ENCODE results near the gene KREMEN2. TPM values are rescaled to one million over a fixed set of nuclear protein-coding genes. Genes with fewer than 3 reads are reported as not detected.
A peak's percentile ranks its signal among the peaks of the same experiment; 100 is the strongest.

KREMEN2 gene
- total RNA-seq, 2 donors from 2014 or later: 5.0 to 8.4 TPM

- WGBS, 2 experiments (ENCODE audit: insufficient coverage in 1 of 2, insufficient read length in 1 of 2): 90 to 92% methylated on average over 8 to 16 of the region's 16 CpGs
- Mint-ChIP-seq H3K27ac (no peak overlapping the region), H3K27me3 (ENCODE audit: insufficient read depth) (no peaks in the 10 kb centered on the region), H3K4me3 (no peak overlapping the region), H3K36me3 (ENCODE audit: low read depth) (peaks cover 16% of the 10 kb centered on the region), H3K4me1 (peaks cover 9% of the 10 kb centered on the region), H3K9me3 (peaks cover 9% of the 10 kb centered on the region)
- Histone ChIP-seq H3K9ac (ENCODE audit: extremely low read depth, low read length, poor library complexity, severe bottlenecking) (no peak overlapping the region), H3K27ac (ENCODE audit: low read depth, low read length) (no peak overlapping the region), H3K36me3 (ENCODE audit: control insufficient read depth, insufficient read depth, low read length) (peaks cover 4% of the 10 kb centered on the region), H3K9me3 (ENCODE audit: control insufficient read depth, low read length) (no peaks in the 10 kb centered on the region), H3K4me3 (ENCODE audit: low read length) (no peak overlapping the region), H3K4me1 (ENCODE audit: control insufficient read depth, insufficient read depth, low read length) (peaks cover 8% of the 10 kb centered on the region), H3K27me3 (ENCODE audit: control insufficient read depth, insufficient read depth, low read length, poor library complexity, severe bottlenecking) (no peaks in the 10 kb centered on the region)
- TF ChIP-seq CTCF (conservative IDR thresholded peaks at IDR 0.05): peak; percentile 15
- DNase-seq: no peak
These were observed 13.3 kb upstream of the KREMEN2 start for GRCh38 chr16:2950773-2951172.

GRCh38 chr16:2952679-2953078 lies 11.4 kb upstream of the KREMEN2 start:
- Mint-ChIP-seq H3K4me1 (peaks cover 17% of the 10 kb centered on the region), H3K27me3 (ENCODE audit: insufficient read depth) (no peaks in the 10 kb centered on the region), H3K36me3 (ENCODE audit: low read depth) (peaks cover 6% of the 10 kb centered on the region), H3K4me3 (no peak overlapping the region), H3K9me3 (no peaks in the 10 kb centered on the region), H3K27ac (no peak overlapping the region)
- DNase-seq: peak; percentile 56
- Histone ChIP-seq H3K4me3 (ENCODE audit: low read length) (no peak overlapping the region), H3K9ac (ENCODE audit: extremely low read depth, low read length, poor library complexity, severe bottlenecking) (no peak overlapping the region), H3K4me1 (ENCODE audit: control insufficient read depth, insufficient read depth, low read length) (peaks cover 8% of the 10 kb centered on the region), H3K27ac (ENCODE audit: low read depth, low read length) (no peak overlapping the region), H3K36me3 (ENCODE audit: control insufficient read depth, insufficient read depth, low read length) (no peaks in the 10 kb centered on the region), H3K27me3 (ENCODE audit: control insufficient read depth, insufficient read depth, low read length, poor library complexity, severe bottlenecking) (no peaks in the 10 kb centered on the region), H3K9me3 (ENCODE audit: control insufficient read depth, low read length) (no peaks in the 10 kb centered on the region)
- 90 to 94% methylated on average over 11 of the region's 11 CpGs for WGBS, 2 experiments (ENCODE audit: insufficient coverage in 1 of 2, insufficient read length in 1 of 2)
- TF ChIP-seq CTCF (conservative IDR thresholded peaks at IDR 0.05): no peak

- WGBS, 2 experiments (ENCODE audit: insufficient coverage in 1 of 2, insufficient read length in 1 of 2): 79 to 81% methylated on average over 23 to 31 of the region's 31 CpGs
- no peak overlapping the region for H3K4me3 Mint-ChIP-seq
These were observed 10.1 kb upstream of the KREMEN2 start for GRCh38 chr16:2953706-2954627.

More at GRCh38 chr16:2953706-2954627, 10.1 kb upstream of the KREMEN2 start:
- Histone ChIP-seq H3K9me3 (ENCODE audit: control insufficient read depth, low read length) (no peaks in the 10 kb centered on the region), H3K36me3 (ENCODE audit: control insufficient read depth, insufficient read depth, low read length) (no peaks in the 10 kb centered on the region), H3K9ac (ENCODE audit: extremely low read depth, low read length, poor library complexity, severe bottlenecking) (no peak overlapping the region), H3K4me1 (ENCODE audit: control insufficient read depth, insufficient read depth, low read length) (peaks cover 8% of the 10 kb centered on the region), H3K27me3 (ENCODE audit: control insufficient read depth, insufficient read depth, low read length, poor library complexity, severe bottlenecking) (no peaks in the 10 kb centered on the region), H3K4me3 (ENCODE audit: low read length) (no peak overlapping the region), H3K27ac (ENCODE audit: low read depth, low read length) (no peak overlapping the region)
- H3K36me3 Mint-ChIP-seq (ENCODE audit: low read depth): peaks cover 1% of the 10 kb centered on the region
- H3K4me1 Mint-ChIP-seq: peaks cover 17% of the 10 kb centered on the region
- H3K9me3 Mint-ChIP-seq: no peaks in the 10 kb centered on the region
- no peak overlapping the region for H3K27ac Mint-ChIP-seq
- DNase-seq: peak; percentile 84
- TF ChIP-seq CTCF (conservative IDR thresholded peaks at IDR 0.05): no peak
- H3K27me3 Mint-ChIP-seq (ENCODE audit: insufficient read depth): no peaks in the 10 kb centered on the region
